CD14-positive monocyte (primary cell): ENCODE data around the gene RAB5IF. TPM values are rescaled to one million over a fixed set of nuclear protein-coding genes. Genes with fewer than 3 reads are reported as not detected.

Experiments used
- DNase-seq, 3 donors: peaks; one replicate each; pipeline ENCODE4 v3.0.0-alpha.2; 2011 to 2022
- H2AFZ ChIP-seq: 2 replicates; pipeline ENCODE4 v1.6.0; 2012; ENCODE audit warnings: mild to moderate bottlenecking, low read depth, low read length, inconsistent platforms; ENCODE audit not compliant: insufficient read depth, poor library complexity, severe bottlenecking
- H3K27ac ChIP-seq, 2 donors: 1 replicate in 1 of 2; 2 replicates in 1 of 2; pipeline ENCODE4 v1.5.1; 2012 to 2013; ENCODE audit warnings: low read length in 2 of 2, control low read depth in 1 of 2, inconsistent platforms in 1 of 2, low read depth in 1 of 2, mild to moderate bottlenecking in 1 of 2
- H3K27me3 ChIP-seq, 2 donors: one replicate each; pipeline versions ENCODE4 v1.6.0 to v1.6.1; 2011 to 2013; ENCODE audit warnings: low read length in 2 of 2; ENCODE audit not compliant: control insufficient read depth in 2 of 2, insufficient read depth in 2 of 2
- H3K36me3 ChIP-seq, 2 donors: replicated peaks in 1 of 2; 1 replicate in 1 of 2; 2 replicates in 1 of 2; pipeline versions ENCODE4 v1.5.1 to v1.6.1; 2012 to 2013; ENCODE audit warnings: low read length in 2 of 2, control low read depth in 1 of 2, inconsistent platforms in 1 of 2, mild to moderate bottlenecking in 1 of 2; ENCODE audit not compliant: insufficient read depth in 2 of 2, control insufficient read depth in 1 of 2
- H3K4me1 ChIP-seq, 2 donors: 1 replicate in 1 of 2; 2 replicates in 1 of 2; pipeline versions ENCODE4 v1.5.1 to v1.6.1; 2012 to 2013; ENCODE audit warnings: low read length in 2 of 2, control low read depth in 1 of 2, inconsistent platforms in 1 of 2, mild to moderate bottlenecking in 1 of 2, moderate library complexity in 1 of 2; ENCODE audit not compliant: insufficient read depth in 2 of 2, control insufficient read depth in 1 of 2
- H3K4me2 ChIP-seq: replicated peaks from 2 replicates; pipeline ENCODE3; 2012; ENCODE audit warnings: low read length, moderate library complexity, mild to moderate bottlenecking; ENCODE audit not compliant: poor library complexity, severe bottlenecking; ENCODE audit errors: extremely low read depth
- H3K4me3 ChIP-seq, 3 experiments: fragments of 200-600 bp in 1 of 3; sonication (generic) in 1 of 3; replicated peaks in 1 of 3; 1 replicate in 2 of 3; 2 replicates in 1 of 3; pipeline ENCODE4 v1.5.1; 2011 to 2013; ENCODE audit warnings: low read length in 3 of 3, mild to moderate bottlenecking in 3 of 3, control low read depth in 2 of 3, low read depth in 2 of 3, inconsistent platforms in 1 of 3, moderate library complexity in 1 of 3
- H3K79me2 ChIP-seq: 2 replicates; pipeline ENCODE4 v1.6.0; 2012; ENCODE audit warnings: mild to moderate bottlenecking, control low read depth, inconsistent platforms, low read length, moderate library complexity; ENCODE audit not compliant: insufficient read depth
- H3K9ac ChIP-seq: 2 replicates; pipeline ENCODE4 v1.6.0; 2017; ENCODE audit warnings: low read length, mild to moderate bottlenecking; ENCODE audit not compliant: insufficient read depth, poor library complexity, severe bottlenecking
- H3K9me3 ChIP-seq, 2 donors: replicated peaks in 1 of 2; 1 replicate in 1 of 2; 2 replicates in 1 of 2; pipeline versions ENCODE4 v1.5.1 to v1.6.1; 2012 to 2013; ENCODE audit warnings: low read length in 2 of 2, control low read depth in 1 of 2; ENCODE audit not compliant: control insufficient read depth in 1 of 2, insufficient read depth in 1 of 2
- H4K20me1 ChIP-seq: 2 replicates; pipeline ENCODE4 v1.6.0; 2012; ENCODE audit warnings: mild to moderate bottlenecking, low read length, control low read depth, moderate library complexity; ENCODE audit not compliant: insufficient read depth
- H3K27ac Mint-ChIP-seq, 7 donors: one replicate each; pipeline ENCODE4 v1.8.0; 2020; ENCODE audit warnings: mild to moderate bottlenecking in 7 of 7, mixed read lengths in 7 of 7, moderate library complexity in 6 of 7, inconsistent platforms in 2 of 7
- H3K27me3 Mint-ChIP-seq, 3 donors: one replicate each; pipeline ENCODE4 v1.8.0; 2021 to 2022; ENCODE audit warnings: low read depth in 3 of 3, mild to moderate bottlenecking in 3 of 3, mixed read lengths in 3 of 3, moderate library complexity in 3 of 3, inconsistent platforms in 1 of 3
- H3K36me3 Mint-ChIP-seq, 2 donors: one replicate each; pipeline ENCODE4 v1.8.0; 2020; ENCODE audit warnings: mixed read lengths in 2 of 2, inconsistent platforms in 1 of 2, mild to moderate bottlenecking in 1 of 2
- H3K4me1 Mint-ChIP-seq: one replicate; pipeline ENCODE4 v1.8.0; 2020; ENCODE audit warnings: mild to moderate bottlenecking, mixed read lengths
- H3K4me3 Mint-ChIP-seq, 2 donors: one replicate each; pipeline ENCODE4 v1.8.0; 2020; ENCODE audit warnings: mild to moderate bottlenecking in 2 of 2, mixed read lengths in 2 of 2, moderate library complexity in 1 of 2
- H3K9me3 Mint-ChIP-seq, 7 donors: one replicate each; pipeline ENCODE4 v1.8.0; 2020 to 2022; ENCODE audit warnings: mixed read lengths in 7 of 7, mild to moderate bottlenecking in 6 of 7, moderate library complexity in 6 of 7, inconsistent platforms in 2 of 7
- CTCF ChIP-seq: fragments of 200-600 bp; IDR thresholded peaks from one replicate; pipeline ENCODE4 v1.8.0; 2022; ENCODE audit warnings: antibody characterized with exemption, mild to moderate bottlenecking
- WGBS: methylation state at CpG from one replicate; pipeline ENCODE4 v1.1.5; 2013; ENCODE audit warnings: missing lambda C conversion rate; ENCODE audit not compliant: insufficient coverage; 5-methylcytosine and 5-hydroxymethylcytosine counted together
- intact Hi-C, 2 donors: fragments of 100-400 bp; cut with micrococcal nuclease; formaldehyde crosslinking; loops; one replicate each; pipeline versions ENCODE4 v1.15.0 to v1.15.1; 2023
- polyA plus RNA-seq, 3 donors: library from polyadenylated mRNA; depleted of rRNA in 1 of 3; unstranded in 2 of 3; stranded (reverse) in 1 of 3; fragments of 300-500 nt in 2 of 3; fragments of >200 nt in 1 of 3; fragmentation: Illumina TruSeq in 2 of 3; gene quantifications; 1 replicate in 2 of 3; 2 replicates in 1 of 3; pipeline ENCODE4 v1.2.3, GENCODE V29; 2012 to 2021

RAB5IF gene
- polyA plus RNA-seq, 3 donors = 325 to 790 (median 757) TPM

GRCh38 chr20:36599912-36600345 lies 5.7 kb upstream of the RAB5IF start:
- H3K27ac Mint-ChIP-seq = peak overlapping the region; percentile 60 to 89 (median 83)
- H3K9me3 Mint-ChIP-seq = peaks cover 0 to 4% (median 0%) of the 10 kb centered on the region in 7 donors
- Histone ChIP-seq H3K36me3 (no peaks in the 10 kb centered on the region), H3K4me2 (peak overlapping the region; percentile 65), H3K27me3 (no peaks in the 10 kb centered on the region), H3K9ac (no peak overlapping the region), H3K9me3 (no peaks in the 10 kb centered on the region), H3K79me2 (no peaks in the 10 kb centered on the region), H3K27ac (peak overlapping the region; percentile 19 to 74), H3K4me1 (peaks cover 57 to 65% of the 10 kb centered on the region in 2 donors), H3K4me3 (peak overlapping the region in 2 of 3 experiments; percentile 25 to 62), H2AFZ (no peak overlapping the region), H4K20me1 (no peaks in the 10 kb centered on the region)
- peak in 1 of 3 donors; percentile 42 for DNase-seq
- no peaks in the 10 kb centered on the region for H3K36me3 Mint-ChIP-seq
- WGBS = no CpG with 5 or more reads among the region's 5 CpGs
- H3K4me1 Mint-ChIP-seq = peaks cover 48% of the 10 kb centered on the region
- no peak for TF ChIP-seq CTCF
- H3K27me3 Mint-ChIP-seq = peaks cover 0 to 4% (median 0%) of the 10 kb centered on the region in 3 donors
- H3K4me3 Mint-ChIP-seq = peak overlapping the region; percentile 31 to 80
- intact Hi-C loops = no loop called here

GRCh38 chr20:36601540-36601939 lies 4.0 kb upstream of the RAB5IF start:
- no peaks in the 10 kb centered on the region for H3K9me3 ChIP-seq
- Mint-ChIP-seq H3K4me1 (peaks cover 38% of the 10 kb centered on the region), H3K27me3 (peaks cover 0 to 4% (median 0%) of the 10 kb centered on the region in 3 donors), H3K4me3 (peak overlapping the region in 1 of 2 donors; percentile 47), H3K9me3 (peaks cover 0 to 1% (median 0%) of the 10 kb centered on the region in 7 donors), H3K36me3 (no peaks in the 10 kb centered on the region), H3K27ac (peak overlapping the region; percentile 44 to 85 (median 72))
- H3K4me1 ChIP-seq = peaks cover 45 to 53% of the 10 kb centered on the region in 2 donors
- peak in 2 of 3 donors; percentile 45 to 54 for DNase-seq
- no peak for TF ChIP-seq CTCF
- no peak overlapping the region for H3K4me2 ChIP-seq
- no peaks in the 10 kb centered on the region for H3K27me3 ChIP-seq
- H2AFZ ChIP-seq = no peak overlapping the region
- H3K9ac ChIP-seq = no peak overlapping the region
- no peak overlapping the region for H3K27ac ChIP-seq
- H4K20me1 ChIP-seq = peaks cover 9% of the 10 kb centered on the region
- H3K36me3 ChIP-seq = no peaks in the 10 kb centered on the region
- intact Hi-C loops = no loop called here
- WGBS = 0% methylated on average over 1 of the region's 1 CpG
- H3K79me2 ChIP-seq = peaks cover 10% of the 10 kb centered on the region
- no peak overlapping the region for H3K4me3 ChIP-seq
